Activated CD4-positive, alpha-beta T cell treated with anti-CD3 and anti-CD28 coated beads, Interleukin-2, amount 10 ng/mL, durations not matched to agents 24 days and 14 days (primary cell): ENCODE data around the gene ARMC9. TPM values are rescaled to one million over a fixed set of nuclear protein-coding genes. Genes with fewer than 3 reads are reported as not detected.

Experiments
- DNase-seq: peaks from one replicate; pipeline ENCODE4 v3.0.0; 2022
- H3K27ac Mint-ChIP-seq: one replicate; pipeline ENCODE4 v1.8.0; 2022; ENCODE audit warnings: mild to moderate bottlenecking, mixed read lengths
- H3K27me3 Mint-ChIP-seq: one replicate; pipeline ENCODE4 v1.8.0; 2022; ENCODE audit warnings: mixed read lengths
- H3K36me3 Mint-ChIP-seq: one replicate; pipeline ENCODE4 v1.8.0; 2022; ENCODE audit warnings: low read depth, mild to moderate bottlenecking, mixed read lengths
- H3K4me1 Mint-ChIP-seq: one replicate; pipeline ENCODE4 v1.8.0; 2021; ENCODE audit warnings: mixed read lengths
- H3K4me3 Mint-ChIP-seq: one replicate; pipeline ENCODE4 v1.8.0; 2022; ENCODE audit warnings: mild to moderate bottlenecking, moderate library complexity, mixed read lengths
- H3K9me3 Mint-ChIP-seq: one replicate; pipeline ENCODE4 v1.8.0; 2021; ENCODE audit warnings: mixed read lengths
- intact Hi-C: fragments of 100-400 bp; cut with micrococcal nuclease; formaldehyde crosslinking; loops from one replicate; pipeline ENCODE4 v1.15.1; 2023
- total RNA-seq: library from RNA; stranded (reverse); gene quantifications from 2 replicates; pipeline ENCODE4 v1.2.3, GENCODE V29; 2022

ARMC9 gene
- total RNA-seq, 1 donor from 2014 or later = 5.9 TPM

GRCh38 chr2:231319867-231320266 is 121.4 kb downstream of the ARMC9 start:
- Mint-ChIP-seq H3K27me3 (peaks cover 30% of the 10 kb centered on the region), H3K27ac (no peak overlapping the region), H3K4me1 (peaks cover 5% of the 10 kb centered on the region), H3K9me3 (peaks cover 7% of the 10 kb centered on the region), H3K36me3 (no peaks in the 10 kb centered on the region), H3K4me3 (no peak overlapping the region)
- intact Hi-C loops = no loop called here
- DNase-seq = no peak

- intact Hi-C loops = no loop called here
- H3K9me3 Mint-ChIP-seq = peaks cover 7% of the 10 kb centered on the region
- H3K4me3 Mint-ChIP-seq = no peak overlapping the region
- DNase-seq = no peak
- H3K27ac Mint-ChIP-seq = no peak overlapping the region
- peaks cover 27% of the 10 kb centered on the region for H3K27me3 Mint-ChIP-seq
- no peaks in the 10 kb centered on the region for H3K36me3 Mint-ChIP-seq
- H3K4me1 Mint-ChIP-seq = peaks cover 5% of the 10 kb centered on the region
Measured at GRCh38 chr2:231321021-231321420, 122.6 kb downstream of the ARMC9 start.

- intact Hi-C loops = no loop called here
- Mint-ChIP-seq H3K4me1 (peaks cover 5% of the 10 kb centered on the region), H3K27me3 (peaks cover 27% of the 10 kb centered on the region), H3K4me3 (no peak overlapping the region), H3K27ac (no peak overlapping the region), H3K36me3 (no peaks in the 10 kb centered on the region), H3K9me3 (peaks cover 7% of the 10 kb centered on the region)
- DNase-seq = no peak
Measured at GRCh38 chr2:231321556-231322334, 123.3 kb downstream of the ARMC9 start.

- Mint-ChIP-seq H3K4me1 (peaks cover 5% of the 10 kb centered on the region), H3K36me3 (no peaks in the 10 kb centered on the region), H3K27me3 (peaks cover 27% of the 10 kb centered on the region), H3K27ac (no peak overlapping the region), H3K9me3 (no peaks in the 10 kb centered on the region), H3K4me3 (no peak overlapping the region)
- no peak for DNase-seq
- intact Hi-C loops = no loop called here
Measured at GRCh38 chr2:231323316-231323715, 124.9 kb downstream of the ARMC9 start.

- intact Hi-C loops = no loop called here
- no peak overlapping the region for H3K27ac Mint-ChIP-seq
- no peak overlapping the region for H3K4me3 Mint-ChIP-seq
- peaks cover 5% of the 10 kb centered on the region for H3K4me1 Mint-ChIP-seq
- no peaks in the 10 kb centered on the region for H3K36me3 Mint-ChIP-seq
- no peak for DNase-seq
- H3K9me3 Mint-ChIP-seq = no peaks in the 10 kb centered on the region
- peaks cover 21% of the 10 kb centered on the region for H3K27me3 Mint-ChIP-seq
Measured at GRCh38 chr2:231325826-231326225, 127.4 kb downstream of the ARMC9 start.

DNA sequence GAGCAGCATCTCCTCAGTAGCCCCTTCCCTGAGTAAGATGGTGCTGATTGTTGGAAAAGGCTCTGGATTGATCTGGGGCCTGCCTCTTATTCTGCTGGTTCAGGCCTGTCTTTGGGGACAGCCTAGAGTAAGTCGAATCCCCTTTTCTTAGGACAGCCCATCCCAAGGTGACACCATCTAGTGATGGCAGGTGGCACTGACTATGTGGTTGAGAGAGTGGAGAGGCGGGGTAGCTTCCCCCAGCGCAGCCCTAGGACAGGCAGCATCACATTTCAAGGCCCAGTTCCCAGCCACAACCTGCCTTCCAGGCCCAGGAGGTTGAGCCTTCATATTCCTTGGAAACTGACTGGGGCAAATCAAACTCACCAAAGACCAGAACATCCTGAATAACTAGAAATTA is 128.0 kb downstream of the ARMC9 start:
- DNase-seq = no peak
- Mint-ChIP-seq H3K27me3 (peaks cover 18% of the 10 kb centered on the region), H3K4me3 (no peak overlapping the region), H3K9me3 (no peaks in the 10 kb centered on the region), H3K4me1 (peaks cover 5% of the 10 kb centered on the region), H3K36me3 (no peaks in the 10 kb centered on the region), H3K27ac (no peak overlapping the region)
- intact Hi-C loops = no loop called here

- Mint-ChIP-seq H3K4me3 (no peak overlapping the region), H3K27ac (no peak overlapping the region), H3K36me3 (no peaks in the 10 kb centered on the region), H3K4me1 (no peaks in the 10 kb centered on the region), H3K9me3 (no peaks in the 10 kb centered on the region), H3K27me3 (no peaks in the 10 kb centered on the region)
- DNase-seq = no peak
- intact Hi-C loops = no loop called here
Measured at GRCh38 chr2:231330311-231330710, 131.9 kb downstream of the ARMC9 start.

DNA sequence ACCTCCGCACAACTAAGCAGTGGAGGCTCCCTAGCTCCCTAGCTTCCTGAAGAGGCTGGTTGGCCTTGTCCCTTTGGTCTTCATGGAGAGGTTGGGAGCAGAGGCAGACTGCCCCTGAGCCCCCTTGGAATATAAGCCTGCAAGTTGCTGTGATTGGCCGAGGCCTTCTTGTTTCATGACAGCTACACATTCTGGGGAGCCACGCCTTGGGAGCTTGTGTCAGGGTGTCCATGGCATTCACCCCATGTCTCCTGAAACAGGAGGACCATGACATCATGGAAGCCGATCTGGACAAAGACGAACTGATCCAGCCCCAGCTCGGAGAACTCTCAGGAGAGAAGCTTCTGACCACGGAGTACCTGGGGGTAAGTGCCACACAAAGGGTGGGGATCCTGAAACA is 133.1 kb downstream of the ARMC9 start:
- Mint-ChIP-seq H3K36me3 (no peaks in the 10 kb centered on the region), H3K4me1 (no peaks in the 10 kb centered on the region), H3K27ac (no peak overlapping the region), H3K4me3 (no peak overlapping the region), H3K27me3 (no peaks in the 10 kb centered on the region), H3K9me3 (no peaks in the 10 kb centered on the region)
- intact Hi-C loops = no loop called here
- no peak for DNase-seq

GRCh38 chr2:231332388-231332787 is 134.0 kb downstream of the ARMC9 start:
- DNase-seq = no peak
- no peak overlapping the region for H3K4me3 Mint-ChIP-seq
- H3K9me3 Mint-ChIP-seq = no peaks in the 10 kb centered on the region
- H3K4me1 Mint-ChIP-seq = no peaks in the 10 kb centered on the region
- H3K36me3 Mint-ChIP-seq = no peaks in the 10 kb centered on the region
- H3K27me3 Mint-ChIP-seq = no peaks in the 10 kb centered on the region
- no peak overlapping the region for H3K27ac Mint-ChIP-seq
- intact Hi-C loops = no loop called here

- H3K4me1 Mint-ChIP-seq = no peaks in the 10 kb centered on the region
- intact Hi-C loops = no loop called here
- H3K9me3 Mint-ChIP-seq = no peaks in the 10 kb centered on the region
- no peak overlapping the region for H3K27ac Mint-ChIP-seq
- no peak for DNase-seq
- no peaks in the 10 kb centered on the region for H3K27me3 Mint-ChIP-seq
- no peak overlapping the region for H3K4me3 Mint-ChIP-seq
- no peaks in the 10 kb centered on the region for H3K36me3 Mint-ChIP-seq
Measured at GRCh38 chr2:231332872-231333500, 134.6 kb downstream of the ARMC9 start.

- intact Hi-C loops = no loop called here
- H3K4me1 Mint-ChIP-seq = no peaks in the 10 kb centered on the region
- no peak overlapping the region for H3K4me3 Mint-ChIP-seq
- no peaks in the 10 kb centered on the region for H3K9me3 Mint-ChIP-seq
- no peaks in the 10 kb centered on the region for H3K36me3 Mint-ChIP-seq
- H3K27ac Mint-ChIP-seq = no peak overlapping the region
- DNase-seq = no peak
- H3K27me3 Mint-ChIP-seq = no peaks in the 10 kb centered on the region
Measured at GRCh38 chr2:231334179-231334930, 135.9 kb downstream of the ARMC9 start.

DNA sequence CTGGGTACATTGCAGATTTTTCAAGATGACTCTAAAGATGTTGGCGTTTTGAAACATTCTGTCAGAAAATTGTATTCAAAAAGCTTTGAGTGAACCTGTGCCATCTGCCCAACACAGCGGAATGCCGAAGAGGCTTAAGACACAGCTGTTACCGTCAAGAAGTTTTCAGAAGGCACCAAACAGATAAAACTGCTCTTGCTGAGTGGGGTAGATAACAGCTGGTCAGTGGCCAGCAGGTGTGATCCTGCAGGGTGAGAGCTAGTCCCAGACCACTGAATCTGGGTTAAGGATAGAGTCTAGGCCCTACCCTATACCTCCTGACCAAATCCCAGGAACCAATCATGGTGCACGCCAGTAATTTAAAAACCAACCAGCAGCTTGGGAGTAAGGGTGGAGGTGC is 136.6 kb downstream of the ARMC9 start:
- Mint-ChIP-seq H3K4me1 (no peaks in the 10 kb centered on the region), H3K36me3 (no peaks in the 10 kb centered on the region), H3K4me3 (no peak overlapping the region), H3K27me3 (no peaks in the 10 kb centered on the region), H3K9me3 (no peaks in the 10 kb centered on the region), H3K27ac (no peak overlapping the region)
- intact Hi-C loops = no loop called here
- DNase-seq = no peak

GRCh38 chr2:231335591-231335990 is 137.2 kb downstream of the ARMC9 start:
- no peaks in the 10 kb centered on the region for H3K27me3 Mint-ChIP-seq
- no peak overlapping the region for H3K27ac Mint-ChIP-seq
- DNase-seq = no peak
- no peaks in the 10 kb centered on the region for H3K9me3 Mint-ChIP-seq
- intact Hi-C loops = no loop called here
- no peaks in the 10 kb centered on the region for H3K36me3 Mint-ChIP-seq
- no peaks in the 10 kb centered on the region for H3K4me1 Mint-ChIP-seq
- no peak overlapping the region for H3K4me3 Mint-ChIP-seq

DNA sequence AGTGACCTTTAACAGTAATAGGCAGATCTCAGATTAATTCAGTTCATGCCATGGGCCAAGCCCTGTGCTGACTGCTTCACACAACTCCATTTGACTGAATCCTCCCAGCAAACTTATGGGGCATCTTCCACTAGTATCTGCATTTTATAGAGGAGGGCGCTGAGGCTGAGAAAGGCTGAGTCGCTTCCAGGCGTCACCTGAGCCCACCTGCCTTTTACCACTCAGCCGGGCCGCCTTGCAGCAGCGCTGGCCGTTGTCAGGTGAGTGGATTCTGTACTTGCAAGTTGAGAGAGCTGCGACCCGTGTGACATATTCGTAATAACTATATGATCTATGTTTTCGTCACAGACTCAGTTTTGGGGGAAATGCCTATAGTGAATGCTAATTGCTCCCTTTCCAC is 137.8 kb downstream of the ARMC9 start:
- no peak for DNase-seq
- Mint-ChIP-seq H3K4me3 (no peak overlapping the region), H3K36me3 (no peaks in the 10 kb centered on the region), H3K9me3 (no peaks in the 10 kb centered on the region), H3K27ac (no peak overlapping the region), H3K27me3 (no peaks in the 10 kb centered on the region), H3K4me1 (no peaks in the 10 kb centered on the region)
- intact Hi-C loops = no loop called here
